ENCODE results near the gene IGSF23.

DNA sequence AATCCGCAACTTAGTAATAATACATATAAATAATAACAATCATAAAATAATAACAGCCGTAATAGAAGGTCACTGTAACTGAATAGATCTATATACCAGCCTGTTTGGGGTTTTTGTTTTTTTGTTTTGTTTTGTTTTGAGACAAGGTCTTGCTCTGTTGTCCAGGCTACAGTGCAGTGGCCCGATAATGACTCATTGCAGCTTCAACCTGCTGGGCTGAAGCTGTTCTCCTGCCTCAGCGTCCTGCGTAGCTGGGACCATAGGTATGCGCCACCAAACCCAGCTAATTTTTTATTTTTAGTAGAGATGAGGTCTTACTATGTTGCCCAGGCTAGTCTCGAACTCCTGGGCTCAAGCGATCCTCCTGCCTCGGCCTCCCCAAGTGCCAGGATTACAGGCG, 950 bp downstream of the IGSF23 start:
- TF ChIP-seq, protein P1, sequence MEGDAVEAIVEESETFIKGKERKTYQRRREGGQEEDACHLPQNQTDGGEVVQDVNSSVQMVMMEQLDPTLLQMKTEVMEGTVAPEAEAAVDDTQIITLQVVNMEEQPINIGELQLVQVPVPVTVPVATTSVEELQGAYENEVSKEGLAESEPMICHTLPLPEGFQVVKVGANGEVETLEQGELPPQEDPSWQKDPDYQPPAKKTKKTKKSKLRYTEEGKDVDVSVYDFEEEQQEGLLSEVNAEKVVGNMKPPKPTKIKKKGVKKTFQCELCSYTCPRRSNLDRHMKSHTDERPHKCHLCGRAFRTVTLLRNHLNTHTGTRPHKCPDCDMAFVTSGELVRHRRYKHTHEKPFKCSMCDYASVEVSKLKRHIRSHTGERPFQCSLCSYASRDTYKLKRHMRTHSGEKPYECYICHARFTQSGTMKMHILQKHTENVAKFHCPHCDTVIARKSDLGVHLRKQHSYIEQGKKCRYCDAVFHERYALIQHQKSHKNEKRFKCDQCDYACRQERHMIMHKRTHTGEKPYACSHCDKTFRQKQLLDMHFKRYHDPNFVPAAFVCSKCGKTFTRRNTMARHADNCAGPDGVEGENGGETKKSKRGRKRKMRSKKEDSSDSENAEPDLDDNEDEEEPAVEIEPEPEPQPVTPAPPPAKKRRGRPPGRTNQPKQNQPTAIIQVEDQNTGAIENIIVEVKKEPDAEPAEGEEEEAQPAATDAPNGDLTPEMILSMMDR (IDR thresholded peaks at IDR 0.05), result no peak
- no peak for TF ChIP-seq POLR2A (IDR thresholded peaks at IDR 0.05)

Measured in adrenal gland (tissue), 5 donors.